ENCODE results near the gene EDN1. TPM values are rescaled to one million over a fixed set of nuclear protein-coding genes. Genes with fewer than 3 reads are reported as not detected.

Gene EDN1
- total and polyA plus RNA-seq, 2 of the 13 experiments (the other 11 are each of a cell fraction or from before 2014, with no cell fraction given), result 0.15 to 1.2 TPM

DNA sequence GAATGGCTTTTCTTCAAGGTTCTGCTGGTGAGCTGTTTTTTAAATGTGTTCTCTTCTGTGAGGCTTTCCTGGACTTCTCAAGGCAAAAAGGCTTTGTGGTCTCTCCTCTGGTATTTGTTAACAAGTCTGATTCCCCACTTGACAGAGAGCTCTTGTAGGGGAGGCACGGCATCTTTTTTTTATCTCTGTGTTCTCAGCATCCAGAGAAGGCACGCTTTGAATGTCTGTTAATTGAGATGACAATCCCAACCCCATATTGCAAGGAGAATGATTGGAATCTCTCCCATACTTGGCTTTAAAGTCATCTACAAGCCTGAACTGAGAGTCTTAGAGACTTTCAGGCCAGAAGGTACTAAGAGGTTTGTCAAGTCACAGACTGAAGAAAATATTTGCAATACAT lies 22.6 kb downstream of the EDN1 start (continued):
- TF ChIP-seq, protein P1, sequence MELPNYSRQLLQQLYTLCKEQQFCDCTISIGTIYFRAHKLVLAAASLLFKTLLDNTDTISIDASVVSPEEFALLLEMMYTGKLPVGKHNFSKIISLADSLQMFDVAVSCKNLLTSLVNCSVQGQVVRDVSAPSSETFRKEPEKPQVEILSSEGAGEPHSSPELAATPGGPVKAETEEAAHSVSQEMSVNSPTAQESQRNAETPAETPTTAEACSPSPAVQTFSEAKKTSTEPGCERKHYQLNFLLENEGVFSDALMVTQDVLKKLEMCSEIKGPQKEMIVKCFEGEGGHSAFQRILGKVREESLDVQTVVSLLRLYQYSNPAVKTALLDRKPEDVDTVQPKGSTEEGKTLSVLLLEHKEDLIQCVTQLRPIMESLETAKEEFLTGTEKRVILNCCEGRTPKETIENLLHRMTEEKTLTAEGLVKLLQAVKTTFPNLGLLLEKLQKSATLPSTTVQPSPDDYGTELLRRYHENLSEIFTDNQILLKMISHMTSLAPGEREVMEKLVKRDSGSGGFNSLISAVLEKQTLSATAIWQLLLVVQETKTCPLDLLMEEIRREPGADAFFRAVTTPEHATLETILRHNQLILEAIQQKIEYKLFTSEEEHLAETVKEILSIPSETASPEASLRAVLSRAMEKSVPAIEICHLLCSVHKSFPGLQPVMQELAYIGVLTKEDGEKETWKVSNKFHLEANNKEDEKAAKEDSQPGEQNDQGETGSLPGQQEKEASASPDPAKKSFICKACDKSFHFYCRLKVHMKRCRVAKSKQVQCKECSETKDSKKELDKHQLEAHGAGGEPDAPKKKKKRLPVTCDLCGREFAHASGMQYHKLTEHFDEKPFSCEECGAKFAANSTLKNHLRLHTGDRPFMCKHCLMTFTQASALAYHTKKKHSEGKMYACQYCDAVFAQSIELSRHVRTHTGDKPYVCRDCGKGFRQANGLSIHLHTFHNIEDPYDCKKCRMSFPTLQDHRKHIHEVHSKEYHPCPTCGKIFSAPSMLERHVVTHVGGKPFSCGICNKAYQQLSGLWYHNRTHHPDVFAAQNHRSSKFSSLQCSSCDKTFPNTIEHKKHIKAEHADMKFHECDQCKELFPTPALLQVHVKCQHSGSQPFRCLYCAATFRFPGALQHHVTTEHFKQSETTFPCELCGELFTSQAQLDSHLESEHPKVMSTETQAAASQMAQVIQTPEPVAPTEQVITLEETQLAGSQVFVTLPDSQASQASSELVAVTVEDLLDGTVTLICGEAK (IDR thresholded peaks at IDR 0.05), result no peak
- TF ChIP-seq, protein P1 (CRISPR knock-in tag; IDR thresholded peaks at IDR 0.05), result no peak
- TF ChIP-seq ZBTB8A (CRISPR knock-in tag; IDR thresholded peaks at IDR 0.05; ENCODE audit: borderline replicate concordance, low read depth), result no peak
- TF ChIP-seq, protein P2, sequence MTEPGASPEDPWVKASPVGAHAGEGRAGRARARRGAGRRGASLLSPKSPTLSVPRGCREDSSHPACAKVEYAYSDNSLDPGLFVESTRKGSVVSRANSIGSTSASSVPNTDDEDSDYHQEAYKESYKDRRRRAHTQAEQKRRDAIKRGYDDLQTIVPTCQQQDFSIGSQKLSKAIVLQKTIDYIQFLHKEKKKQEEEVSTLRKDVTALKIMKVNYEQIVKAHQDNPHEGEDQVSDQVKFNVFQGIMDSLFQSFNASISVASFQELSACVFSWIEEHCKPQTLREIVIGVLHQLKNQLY (CRISPR knock-in tag; IDR thresholded peaks at IDR 0.05), result no peak
- TF ChIP-seq, protein P3, sequence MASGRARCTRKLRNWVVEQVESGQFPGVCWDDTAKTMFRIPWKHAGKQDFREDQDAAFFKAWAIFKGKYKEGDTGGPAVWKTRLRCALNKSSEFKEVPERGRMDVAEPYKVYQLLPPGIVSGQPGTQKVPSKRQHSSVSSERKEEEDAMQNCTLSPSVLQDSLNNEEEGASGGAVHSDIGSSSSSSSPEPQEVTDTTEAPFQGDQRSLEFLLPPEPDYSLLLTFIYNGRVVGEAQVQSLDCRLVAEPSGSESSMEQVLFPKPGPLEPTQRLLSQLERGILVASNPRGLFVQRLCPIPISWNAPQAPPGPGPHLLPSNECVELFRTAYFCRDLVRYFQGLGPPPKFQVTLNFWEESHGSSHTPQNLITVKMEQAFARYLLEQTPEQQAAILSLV (CRISPR knock-in tag; IDR thresholded peaks at IDR 0.05; ENCODE audit: borderline replicate concordance), result no peak
- TF ChIP-seq, protein P4, sequence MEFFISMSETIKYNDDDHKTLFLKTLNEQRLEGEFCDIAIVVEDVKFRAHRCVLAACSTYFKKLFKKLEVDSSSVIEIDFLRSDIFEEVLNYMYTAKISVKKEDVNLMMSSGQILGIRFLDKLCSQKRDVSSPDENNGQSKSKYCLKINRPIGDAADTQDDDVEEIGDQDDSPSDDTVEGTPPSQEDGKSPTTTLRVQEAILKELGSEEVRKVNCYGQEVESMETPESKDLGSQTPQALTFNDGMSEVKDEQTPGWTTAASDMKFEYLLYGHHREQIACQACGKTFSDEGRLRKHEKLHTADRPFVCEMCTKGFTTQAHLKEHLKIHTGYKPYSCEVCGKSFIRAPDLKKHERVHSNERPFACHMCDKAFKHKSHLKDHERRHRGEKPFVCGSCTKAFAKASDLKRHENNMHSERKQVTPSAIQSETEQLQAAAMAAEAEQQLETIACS (CRISPR knock-in tag; IDR thresholded peaks at IDR 0.05), result no peak
- TF ChIP-seq, protein P5, sequence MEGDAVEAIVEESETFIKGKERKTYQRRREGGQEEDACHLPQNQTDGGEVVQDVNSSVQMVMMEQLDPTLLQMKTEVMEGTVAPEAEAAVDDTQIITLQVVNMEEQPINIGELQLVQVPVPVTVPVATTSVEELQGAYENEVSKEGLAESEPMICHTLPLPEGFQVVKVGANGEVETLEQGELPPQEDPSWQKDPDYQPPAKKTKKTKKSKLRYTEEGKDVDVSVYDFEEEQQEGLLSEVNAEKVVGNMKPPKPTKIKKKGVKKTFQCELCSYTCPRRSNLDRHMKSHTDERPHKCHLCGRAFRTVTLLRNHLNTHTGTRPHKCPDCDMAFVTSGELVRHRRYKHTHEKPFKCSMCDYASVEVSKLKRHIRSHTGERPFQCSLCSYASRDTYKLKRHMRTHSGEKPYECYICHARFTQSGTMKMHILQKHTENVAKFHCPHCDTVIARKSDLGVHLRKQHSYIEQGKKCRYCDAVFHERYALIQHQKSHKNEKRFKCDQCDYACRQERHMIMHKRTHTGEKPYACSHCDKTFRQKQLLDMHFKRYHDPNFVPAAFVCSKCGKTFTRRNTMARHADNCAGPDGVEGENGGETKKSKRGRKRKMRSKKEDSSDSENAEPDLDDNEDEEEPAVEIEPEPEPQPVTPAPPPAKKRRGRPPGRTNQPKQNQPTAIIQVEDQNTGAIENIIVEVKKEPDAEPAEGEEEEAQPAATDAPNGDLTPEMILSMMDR (CRISPR knock-in tag; IDR thresholded peaks at IDR 0.05), result no peak
- no peak for TF ChIP-seq ZFP90 (CRISPR knock-in tag; IDR thresholded peaks at IDR 0.05; ENCODE audit: borderline replicate concordance)
- TF ChIP-seq HMGA1 (CRISPR knock-in tag; conservative IDR thresholded peaks at IDR 0.05), result no peak
- no peak for TF ChIP-seq ZFYVE20 (CRISPR knock-in tag; IDR thresholded peaks at IDR 0.05; ENCODE audit: borderline replicate concordance, low read depth)
- TF ChIP-seq, protein P6, sequence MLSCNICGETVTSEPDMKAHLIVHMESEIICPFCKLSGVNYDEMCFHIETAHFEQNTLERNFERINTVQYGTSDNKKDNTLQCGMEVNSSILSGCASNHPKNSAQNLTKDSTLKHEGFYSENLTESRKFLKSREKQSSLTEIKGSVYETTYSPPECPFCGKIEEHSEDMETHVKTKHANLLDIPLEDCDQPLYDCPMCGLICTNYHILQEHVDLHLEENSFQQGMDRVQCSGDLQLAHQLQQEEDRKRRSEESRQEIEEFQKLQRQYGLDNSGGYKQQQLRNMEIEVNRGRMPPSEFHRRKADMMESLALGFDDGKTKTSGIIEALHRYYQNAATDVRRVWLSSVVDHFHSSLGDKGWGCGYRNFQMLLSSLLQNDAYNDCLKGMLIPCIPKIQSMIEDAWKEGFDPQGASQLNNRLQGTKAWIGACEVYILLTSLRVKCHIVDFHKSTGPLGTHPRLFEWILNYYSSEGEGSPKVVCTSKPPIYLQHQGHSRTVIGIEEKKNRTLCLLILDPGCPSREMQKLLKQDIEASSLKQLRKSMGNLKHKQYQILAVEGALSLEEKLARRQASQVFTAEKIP (CRISPR knock-in tag; IDR thresholded peaks at IDR 0.05; ENCODE audit: borderline replicate concordance), result no peak
